Suprapubic skin (tissue), 4 donors: ENCODE measurements around the gene BCL11B. TPM values are rescaled to one million over a fixed set of nuclear protein-coding genes. Genes with fewer than 3 reads are reported as not detected.
A peak's percentile ranks its signal among the peaks of the same experiment; 100 is the strongest.

Source experiments
- DNase-seq, 2 donors: peaks; one replicate each; pipeline ENCODE4 v3.0.0-alpha.2; 2019; ENCODE audit warnings: low spot score in 2 of 2
- H3K27ac ChIP-seq: fragments of 200-600 bp; sonication (generic); one replicate; pipeline ENCODE4 v1.5.1; 2019
- H3K27me3 ChIP-seq: fragments of 200-600 bp; sonication (generic); one replicate; pipeline ENCODE4 v1.5.1; 2019
- H3K36me3 ChIP-seq: fragments of 200-600 bp; sonication (generic); one replicate; pipeline ENCODE4 v1.5.1; 2019
- H3K4me1 ChIP-seq: fragments of 200-600 bp; sonication (generic); one replicate; pipeline ENCODE4 v1.5.1; 2019
- H3K4me3 ChIP-seq: fragments of 200-600 bp; sonication (generic); one replicate; pipeline ENCODE4 v1.5.1; 2019; ENCODE audit warnings: mild to moderate bottlenecking
- H3K9me3 ChIP-seq: fragments of 200-600 bp; sonication (generic); one replicate; pipeline ENCODE4 v1.5.1; 2019
- EP300 ChIP-seq: sonication (generic); formaldehyde crosslinking; IDR thresholded peaks from one replicate; pipeline ENCODE4 v1.6.1; 2017; ENCODE audit warnings: antibody characterized with exemption
- POLR2A ChIP-seq, 2 donors: fragments of 450-650 bp; IDR thresholded peaks; one replicate each; pipeline ENCODE4 v1.6.1; 2017; ENCODE audit warnings: antibody characterized with exemption in 2 of 2, mild to moderate bottlenecking in 2 of 2, moderate library complexity in 2 of 2
- POLR2AphosphoS5 ChIP-seq, 3 donors: sonication (generic); formaldehyde crosslinking; IDR thresholded peaks; one replicate each; pipeline ENCODE4 v1.6.1; 2017; ENCODE audit warnings: antibody characterized with exemption in 3 of 3
- WGBS: methylation state at CpG from one replicate; pipeline ENCODE4 v1.1.5; 2018; 5-methylcytosine and 5-hydroxymethylcytosine counted together
- total RNA-seq, 4 donors: library from RNA; depleted of rRNA; stranded (reverse); fragments of >200 nt; gene quantifications; one replicate each; pipeline ENCODE4 v1.1.0, GENCODE V29; 2016
- TF ChIP-seq, protein P1 (sequence below), 2 donors: fragments of 200-600 bp in 1 of 2; fragments of 450-650 bp in 1 of 2; sonication (generic) in 1 of 2; IDR thresholded peaks; one replicate each; pipeline ENCODE4 v1.5.1; 2016 to 2019; ENCODE audit warnings: antibody characterized with exemption in 2 of 2, mild to moderate bottlenecking in 1 of 2, moderate library complexity in 1 of 2

Gene BCL11B
- total RNA-seq, 4 donors from 2014 or later: 35.9 to 53.8 (median 47.5) TPM

DNA sequence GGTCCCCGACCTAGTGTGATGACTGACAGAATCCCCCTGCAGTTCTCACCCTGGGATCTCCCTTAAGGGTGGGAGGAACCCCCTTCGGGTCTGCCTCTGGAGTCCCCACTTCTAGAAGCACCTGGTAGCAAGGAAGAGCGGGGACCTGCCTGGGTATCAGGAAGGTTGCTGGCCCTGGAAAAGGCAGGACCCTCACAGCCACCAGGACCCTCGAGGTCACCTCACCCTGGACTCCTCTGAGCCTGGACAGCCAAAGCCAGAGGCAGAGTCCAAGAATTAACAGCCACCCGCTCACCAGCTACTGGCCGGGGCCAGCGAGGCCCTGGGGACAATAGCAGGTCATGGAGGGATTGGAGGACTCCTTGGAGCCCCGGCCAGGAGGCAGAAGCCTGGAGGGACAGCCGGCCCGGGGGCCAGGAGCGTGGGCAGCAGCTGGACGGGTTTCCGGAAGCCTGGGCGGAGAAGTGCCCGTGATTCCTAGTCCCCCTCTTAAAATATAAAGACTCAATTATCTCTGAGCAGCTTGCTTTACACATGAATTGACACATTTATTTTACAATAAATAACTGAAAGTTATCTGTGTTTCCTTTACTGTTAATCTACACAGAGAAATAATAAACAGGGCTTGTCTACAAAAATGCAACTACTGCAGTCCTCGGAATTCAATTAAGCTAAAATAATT is 17.5 kb downstream of the BCL11B start:
- DNase-seq: no peak
- Histone ChIP-seq H3K27me3 (peaks cover 3% of the 10 kb centered on the region), H3K36me3 (no peaks in the 10 kb centered on the region), H3K9me3 (no peaks in the 10 kb centered on the region), H3K4me1 (peaks cover 47% of the 10 kb centered on the region), H3K27ac (no peak overlapping the region), H3K4me3 (no peak overlapping the region)
- WGBS: 63% methylated on average over 16 of the region's 16 CpGs
- TF ChIP-seq POLR2A (IDR thresholded peaks at IDR 0.05) (no peak), EP300 (no peak), POLR2AphosphoS5 (IDR thresholded peaks at IDR 0.05) (no peak)
- TF ChIP-seq, protein P1, sequence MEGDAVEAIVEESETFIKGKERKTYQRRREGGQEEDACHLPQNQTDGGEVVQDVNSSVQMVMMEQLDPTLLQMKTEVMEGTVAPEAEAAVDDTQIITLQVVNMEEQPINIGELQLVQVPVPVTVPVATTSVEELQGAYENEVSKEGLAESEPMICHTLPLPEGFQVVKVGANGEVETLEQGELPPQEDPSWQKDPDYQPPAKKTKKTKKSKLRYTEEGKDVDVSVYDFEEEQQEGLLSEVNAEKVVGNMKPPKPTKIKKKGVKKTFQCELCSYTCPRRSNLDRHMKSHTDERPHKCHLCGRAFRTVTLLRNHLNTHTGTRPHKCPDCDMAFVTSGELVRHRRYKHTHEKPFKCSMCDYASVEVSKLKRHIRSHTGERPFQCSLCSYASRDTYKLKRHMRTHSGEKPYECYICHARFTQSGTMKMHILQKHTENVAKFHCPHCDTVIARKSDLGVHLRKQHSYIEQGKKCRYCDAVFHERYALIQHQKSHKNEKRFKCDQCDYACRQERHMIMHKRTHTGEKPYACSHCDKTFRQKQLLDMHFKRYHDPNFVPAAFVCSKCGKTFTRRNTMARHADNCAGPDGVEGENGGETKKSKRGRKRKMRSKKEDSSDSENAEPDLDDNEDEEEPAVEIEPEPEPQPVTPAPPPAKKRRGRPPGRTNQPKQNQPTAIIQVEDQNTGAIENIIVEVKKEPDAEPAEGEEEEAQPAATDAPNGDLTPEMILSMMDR (IDR thresholded peaks at IDR 0.05): no peak

DNA sequence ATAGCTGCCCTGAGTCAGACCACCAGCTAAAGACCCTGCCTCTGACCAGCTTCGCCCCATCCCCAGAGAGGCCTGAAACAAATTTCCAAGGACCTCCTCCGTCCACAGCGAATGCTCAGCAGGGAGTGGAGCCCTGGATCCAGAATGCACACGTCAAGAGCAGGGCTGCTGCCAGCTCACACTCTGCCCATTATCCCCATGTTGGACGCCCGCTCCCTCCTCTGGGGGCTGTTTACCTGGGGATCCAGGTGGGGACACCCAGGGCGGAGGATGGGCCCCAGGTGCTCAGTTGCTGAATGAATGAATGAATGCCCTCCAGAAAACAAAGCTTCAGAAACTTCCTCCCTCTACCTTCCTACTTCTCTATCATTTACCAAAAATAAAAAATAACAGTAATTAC is 18.1 kb downstream of the BCL11B start:
- Histone ChIP-seq H3K27me3 (peaks cover 5% of the 10 kb centered on the region), H3K27ac (peak overlapping the region; percentile 2)
- 84% methylated on average over 4 of the region's 7 CpGs for WGBS

DNA sequence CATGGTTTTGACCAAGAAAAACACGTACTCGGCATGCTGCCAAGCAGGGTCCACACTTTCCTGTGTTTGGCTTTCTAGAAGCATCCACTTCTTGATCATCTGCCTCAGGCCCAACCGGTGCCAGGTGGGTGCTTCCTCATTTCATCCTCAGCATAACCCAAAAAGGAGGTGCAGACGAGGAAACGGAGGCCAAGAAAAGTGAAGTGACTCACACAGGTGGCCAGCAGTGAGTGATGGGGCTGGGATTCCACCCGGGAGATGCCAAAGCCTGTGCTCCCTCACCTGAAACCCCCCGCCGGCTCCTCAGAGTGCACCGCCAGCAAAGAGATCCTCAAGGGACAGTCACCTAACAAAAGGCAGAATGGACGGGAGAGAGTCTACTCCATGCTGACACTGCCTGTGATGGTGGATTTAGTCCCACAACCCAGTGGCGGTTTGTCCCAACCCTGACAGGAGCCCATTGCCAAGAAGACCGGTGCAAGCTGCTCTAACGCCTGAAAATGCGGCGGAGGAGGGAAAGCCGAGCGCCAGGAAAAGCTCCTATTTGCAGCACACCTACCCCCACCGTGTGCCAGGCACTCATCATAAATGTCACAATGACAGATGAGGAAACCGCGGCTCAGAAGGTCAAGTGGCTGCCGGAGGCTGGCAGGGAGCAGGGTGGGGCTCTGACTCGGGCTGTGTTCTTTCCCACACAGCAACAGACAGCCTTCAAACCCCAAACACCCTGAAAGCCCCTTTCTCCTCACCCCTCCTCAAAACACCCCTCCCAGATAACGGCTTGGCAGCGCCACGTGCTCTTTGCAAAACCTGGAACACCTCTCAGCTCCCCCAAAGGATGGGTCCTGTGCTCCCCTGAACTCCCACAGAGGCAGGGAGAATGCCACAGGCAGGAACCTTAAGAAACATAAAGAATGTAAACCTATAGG is 18.8 kb downstream of the BCL11B start:
- no peak for TF ChIP-seq EP300
- TF ChIP-seq POLR2AphosphoS5 (IDR thresholded peaks at IDR 0.05): peak in 1 of 3 donors; percentile 39
- H3K4me1 ChIP-seq: peaks cover 41% of the 10 kb centered on the region
- no peak for DNase-seq
- no peaks in the 10 kb centered on the region for H3K9me3 ChIP-seq
- H3K27me3 ChIP-seq: peaks cover 8% of the 10 kb centered on the region
- H3K4me3 ChIP-seq: no peak overlapping the region
- peak overlapping the region; percentile 2 for H3K27ac ChIP-seq
- 64% methylated on average over 11 of the region's 25 CpGs for WGBS
- no peaks in the 10 kb centered on the region for H3K36me3 ChIP-seq

More for the DNA sequence above, 18.1 kb downstream of the BCL11B start:
- no peaks in the 10 kb centered on the region for H3K36me3 ChIP-seq
- no peaks in the 10 kb centered on the region for H3K9me3 ChIP-seq
- H3K4me3 ChIP-seq: no peak overlapping the region
- peaks cover 43% of the 10 kb centered on the region for H3K4me1 ChIP-seq
- TF ChIP-seq EP300 (no peak), POLR2AphosphoS5 (IDR thresholded peaks at IDR 0.05) (no peak), POLR2A (IDR thresholded peaks at IDR 0.05) (no peak)
- TF ChIP-seq, protein P1 (IDR thresholded peaks at IDR 0.05): no peak
- DNase-seq: no peak

DNA sequence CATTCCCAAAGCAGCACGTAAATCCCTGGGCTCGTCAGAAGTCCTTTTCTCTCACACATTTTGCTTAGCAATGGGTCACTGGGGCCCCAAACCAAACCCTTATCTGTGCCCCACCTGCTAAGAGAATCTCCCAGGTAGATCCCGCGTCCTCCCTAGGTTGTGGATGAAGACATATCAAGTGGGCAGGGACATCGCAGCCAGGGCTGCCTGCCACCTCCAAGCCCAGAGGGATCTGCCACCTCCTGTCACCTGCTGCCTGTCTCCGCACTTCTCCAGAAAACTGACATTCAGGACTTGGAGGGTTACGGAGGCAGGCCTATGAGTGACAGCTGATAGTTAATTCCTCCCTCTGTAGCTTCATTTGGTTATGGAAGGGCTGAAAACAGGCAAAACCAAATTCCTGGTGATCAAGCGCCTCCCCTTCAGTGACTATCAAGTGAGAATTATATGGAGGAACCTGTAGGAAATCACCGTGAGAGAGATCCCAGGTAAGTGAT is 19.5 kb downstream of the BCL11B start:
- no peaks in the 10 kb centered on the region for H3K9me3 ChIP-seq
- peak overlapping the region; percentile 1 for H3K27ac ChIP-seq
- DNase-seq: no peak
- peaks cover 12% of the 10 kb centered on the region for H3K27me3 ChIP-seq
- H3K4me3 ChIP-seq: no peak overlapping the region
- peaks cover 41% of the 10 kb centered on the region for H3K4me1 ChIP-seq
- 74% methylated on average over 9 of the region's 9 CpGs for WGBS
- TF ChIP-seq, protein P1 (IDR thresholded peaks at IDR 0.05): no peak
- TF ChIP-seq POLR2A (IDR thresholded peaks at IDR 0.05) (no peak), POLR2AphosphoS5 (IDR thresholded peaks at IDR 0.05) (no peak), EP300 (no peak)
- no peaks in the 10 kb centered on the region for H3K36me3 ChIP-seq

DNA sequence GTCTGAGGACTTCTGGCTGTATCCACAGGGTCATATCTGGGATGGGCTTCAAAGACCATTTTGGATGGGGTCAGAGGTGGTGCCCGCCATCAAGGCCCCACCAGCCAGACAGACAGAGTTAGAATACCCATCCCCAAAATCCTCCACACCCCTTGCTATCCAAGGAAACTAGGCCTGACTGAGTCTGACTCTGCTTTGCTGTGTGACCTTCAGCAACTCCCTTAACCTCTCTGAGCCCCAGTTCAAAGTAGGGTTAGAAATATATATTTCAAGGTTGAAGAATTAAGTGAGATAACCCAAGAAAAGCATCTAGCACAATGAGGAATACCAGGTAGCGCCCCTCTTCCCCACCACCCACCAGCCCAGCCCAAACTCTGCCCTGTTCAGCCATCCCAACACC is 20.3 kb downstream of the BCL11B start:
- H3K9me3 ChIP-seq: no peaks in the 10 kb centered on the region
- peaks cover 48% of the 10 kb centered on the region for H3K4me1 ChIP-seq
- no peaks in the 10 kb centered on the region for H3K36me3 ChIP-seq
- H3K27ac ChIP-seq: no peak overlapping the region
- 92% methylated on average over 2 of the region's 2 CpGs for WGBS
- no peak for DNase-seq
- TF ChIP-seq POLR2AphosphoS5 (IDR thresholded peaks at IDR 0.05): no peak
- H3K4me3 ChIP-seq: no peak overlapping the region
- H3K27me3 ChIP-seq: peaks cover 17% of the 10 kb centered on the region
